Esophagus squamous epithelium (tissue), 4 donors: ENCODE results near the gene CFAP77.

Experiments used
- POLR2A ChIP-seq, 4 donors: fragments of 450-650 bp; IDR thresholded peaks; one replicate each; pipeline ENCODE4 v1.6.1; 2017; ENCODE audit warnings: antibody characterized with exemption in 4 of 4, mild to moderate bottlenecking in 4 of 4, moderate library complexity in 3 of 4
- TF ChIP-seq, protein P1 (sequence below), 6 experiments: fragments of 450-650 bp in 4 of 6; fragments of 200-600 bp in 2 of 6; sonication (generic) in 2 of 6; IDR thresholded peaks; one replicate each; pipeline ENCODE4 v1.5.1; 2016 to 2019; ENCODE audit warnings: antibody characterized with exemption in 6 of 6, mild to moderate bottlenecking in 4 of 6, moderate library complexity in 4 of 6

- TF ChIP-seq POLR2A (IDR thresholded peaks at IDR 0.05): no peak
- TF ChIP-seq, protein P1, sequence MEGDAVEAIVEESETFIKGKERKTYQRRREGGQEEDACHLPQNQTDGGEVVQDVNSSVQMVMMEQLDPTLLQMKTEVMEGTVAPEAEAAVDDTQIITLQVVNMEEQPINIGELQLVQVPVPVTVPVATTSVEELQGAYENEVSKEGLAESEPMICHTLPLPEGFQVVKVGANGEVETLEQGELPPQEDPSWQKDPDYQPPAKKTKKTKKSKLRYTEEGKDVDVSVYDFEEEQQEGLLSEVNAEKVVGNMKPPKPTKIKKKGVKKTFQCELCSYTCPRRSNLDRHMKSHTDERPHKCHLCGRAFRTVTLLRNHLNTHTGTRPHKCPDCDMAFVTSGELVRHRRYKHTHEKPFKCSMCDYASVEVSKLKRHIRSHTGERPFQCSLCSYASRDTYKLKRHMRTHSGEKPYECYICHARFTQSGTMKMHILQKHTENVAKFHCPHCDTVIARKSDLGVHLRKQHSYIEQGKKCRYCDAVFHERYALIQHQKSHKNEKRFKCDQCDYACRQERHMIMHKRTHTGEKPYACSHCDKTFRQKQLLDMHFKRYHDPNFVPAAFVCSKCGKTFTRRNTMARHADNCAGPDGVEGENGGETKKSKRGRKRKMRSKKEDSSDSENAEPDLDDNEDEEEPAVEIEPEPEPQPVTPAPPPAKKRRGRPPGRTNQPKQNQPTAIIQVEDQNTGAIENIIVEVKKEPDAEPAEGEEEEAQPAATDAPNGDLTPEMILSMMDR (IDR thresholded peaks at IDR 0.05): no peak
Observed at GRCh38 chr9:132464547-132464946, 54.5 kb downstream of the CFAP77 start.
